ENCODE data around the gene GRAMD1B.

The GRAMD1B gene

DNA sequence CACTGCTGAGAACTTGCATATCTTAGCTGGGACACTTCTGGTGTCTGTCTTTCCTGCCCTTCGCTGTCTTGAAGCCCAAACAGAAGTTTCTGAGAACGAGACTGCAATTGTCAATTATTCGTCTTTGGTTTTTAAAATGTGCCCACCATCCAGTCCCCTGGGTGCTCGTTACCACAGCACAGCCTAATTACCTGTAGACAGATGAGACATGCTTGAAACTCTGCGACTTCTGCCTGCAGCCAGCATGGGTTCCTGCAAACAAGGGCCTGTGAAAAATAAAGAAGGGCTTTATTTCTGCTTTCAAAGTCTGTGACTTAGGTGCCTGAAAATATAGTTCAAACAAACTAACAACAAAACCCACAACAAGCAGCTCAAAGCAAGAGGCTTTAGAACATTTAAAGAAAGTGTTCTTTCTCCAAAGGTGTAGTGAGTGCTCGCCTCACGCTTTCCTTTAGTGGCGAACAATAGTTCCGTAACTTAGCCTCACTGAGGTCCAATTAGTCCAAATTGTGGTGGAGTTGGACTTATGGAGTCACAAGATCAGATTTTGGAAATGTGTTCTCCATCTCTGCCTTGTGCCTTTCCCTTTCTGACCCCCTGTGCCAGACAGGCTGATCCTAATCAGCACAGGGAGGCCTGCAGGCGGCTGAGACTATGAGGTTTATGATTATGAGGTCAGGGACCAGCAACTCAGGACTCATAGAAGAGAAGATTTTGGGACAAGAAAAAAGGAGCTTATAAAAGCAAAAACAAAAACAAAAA is 20.4 kb upstream of the GRAMD1B start:
- DNase-seq: no peak

DNA sequence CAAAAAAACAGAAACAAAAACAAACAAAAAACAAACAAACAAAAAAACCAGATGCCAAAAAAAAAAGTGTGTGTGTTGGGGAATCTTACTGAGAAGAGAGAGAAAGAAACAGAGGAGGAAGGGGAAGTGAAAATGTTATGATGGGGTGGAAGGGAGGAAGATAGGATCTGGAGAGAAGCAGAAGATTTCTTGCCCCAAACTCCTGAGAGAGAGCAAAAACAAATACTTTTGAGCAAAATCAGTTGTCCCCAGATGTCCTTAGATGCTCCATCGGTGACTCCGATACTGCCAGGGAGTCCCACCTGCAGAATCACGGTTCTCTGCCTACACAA is 19.9 kb upstream of the GRAMD1B start:
- no peak for DNase-seq

DNA sequence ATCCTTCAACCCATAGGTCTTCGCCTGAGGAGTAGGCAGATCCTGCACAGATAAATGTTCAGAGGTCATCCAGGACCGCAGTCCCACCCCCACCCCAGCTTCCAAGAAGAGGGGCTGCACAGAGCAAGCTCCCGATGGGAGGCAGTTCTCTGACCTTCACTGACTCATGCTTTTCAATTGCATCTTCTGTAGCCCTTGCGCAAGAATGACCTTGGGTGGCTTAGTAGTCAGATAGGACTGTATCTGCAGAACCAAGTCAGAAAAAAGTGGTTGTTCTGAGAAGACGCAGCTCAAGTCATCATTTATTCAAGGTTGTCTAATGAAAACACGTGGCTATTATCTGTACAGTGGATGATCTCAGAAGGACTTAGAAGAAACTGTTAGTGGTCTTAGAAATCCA is 16.4 kb upstream of the GRAMD1B start:
- DNase-seq: peak; percentile 51 to 75 (median 62)

GRCh38 chr11:123416566-123416965 is 13.5 kb upstream of the GRAMD1B start:
- DNase-seq: peak in 2 of 4 experiments; percentile 32 to 60

DNA sequence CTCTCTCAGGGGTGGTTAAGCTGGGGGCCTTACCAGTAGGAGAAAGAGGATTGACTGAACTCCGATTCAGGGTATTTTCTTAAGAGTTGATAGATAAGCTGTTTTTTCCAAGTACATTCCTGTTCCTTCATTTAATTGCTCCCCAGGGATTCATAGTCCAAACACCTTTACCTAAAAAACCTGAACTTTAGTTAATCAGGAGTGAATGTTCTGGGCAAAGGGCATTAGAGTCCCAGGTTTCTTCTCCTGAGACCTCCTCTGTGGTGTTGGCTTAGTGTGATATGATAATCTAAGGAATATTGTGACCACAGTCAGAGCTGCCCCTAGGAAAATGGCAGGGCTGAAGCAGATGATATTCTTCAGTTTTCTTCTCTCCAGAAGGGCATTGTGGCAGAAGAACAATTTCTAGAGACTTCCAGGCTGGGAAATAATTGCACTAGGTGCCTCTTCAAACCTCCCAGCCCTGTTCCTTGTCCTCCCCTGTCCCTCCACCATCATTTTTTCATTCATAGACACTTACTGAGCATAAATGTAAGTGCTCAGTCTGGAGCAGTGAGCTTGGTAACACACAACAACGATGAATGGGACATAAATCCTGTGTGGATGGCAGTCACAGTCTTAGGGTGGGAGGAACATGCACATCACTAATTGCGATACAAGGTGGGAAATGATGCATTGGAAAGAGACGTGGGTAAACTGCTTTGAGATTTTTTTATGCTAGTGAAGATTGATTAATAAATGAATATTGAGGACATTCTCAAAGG is 11.5 kb upstream of the GRAMD1B start:
- no peak for DNase-seq

- DNase-seq: no peak
These were observed 10.2 kb upstream of the GRAMD1B start for GRCh38 chr11:123419731-123420452.

DNA sequence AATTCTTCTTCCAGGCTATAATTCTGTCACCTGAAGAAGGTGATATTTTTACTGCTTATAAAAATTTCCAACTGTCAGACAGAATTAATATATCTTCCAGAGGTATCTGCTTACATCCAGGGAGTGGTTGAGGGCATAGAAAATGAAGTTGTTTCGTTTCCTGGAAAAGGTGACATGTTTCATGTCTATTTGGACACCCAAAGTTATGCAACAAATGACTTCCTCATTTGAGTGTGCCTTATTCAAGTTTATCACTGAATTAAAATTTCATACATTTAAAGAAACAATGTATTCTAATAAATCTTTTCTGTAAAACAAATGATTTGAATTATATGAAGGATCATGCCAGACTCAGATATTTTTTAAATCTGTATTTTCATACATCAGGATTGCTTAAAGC is 8.5 kb upstream of the GRAMD1B start:
- DNase-seq: peak; percentile 48 to 84 (median 68)

DNA sequence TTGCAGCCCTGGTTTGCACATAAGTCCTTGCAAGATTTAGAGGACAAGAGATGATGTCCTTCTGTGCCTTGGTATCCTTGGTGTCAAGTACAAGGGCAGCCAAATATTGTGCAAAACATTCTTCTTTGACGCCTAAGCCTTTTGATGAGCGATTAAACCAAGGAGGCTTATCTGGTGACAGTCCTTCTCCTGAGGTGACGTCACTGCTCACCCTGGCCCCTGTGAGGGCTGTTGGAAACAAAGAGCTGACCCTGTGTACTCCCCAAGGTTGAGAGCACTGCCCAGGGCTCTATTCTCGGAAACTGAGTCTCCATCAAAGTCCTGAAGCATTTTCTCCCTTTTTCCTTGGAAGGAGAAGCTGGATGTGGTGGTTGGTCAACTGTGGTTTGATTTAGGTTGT is 4.7 kb upstream of the GRAMD1B start:
- no peak for DNase-seq

GRCh38 chr11:123426789-123427188 is 3.3 kb upstream of the GRAMD1B start:
- no peak for DNase-seq

GRCh38 chr11:123427405-123427804 is 2.7 kb upstream of the GRAMD1B start:
- DNase-seq: no peak

- no peak for DNase-seq
These were observed 1.9 kb upstream of the GRAMD1B start for GRCh38 chr11:123428116-123428715.

- DNase-seq: no peak
These were observed 733 bp upstream of the GRAMD1B start for GRCh38 chr11:123429336-123429735.

- peak; percentile 73 to 89 (median 85) for DNase-seq
These were observed 840 bp downstream of the GRAMD1B start for GRCh38 chr11:123430721-123431497.

DNA sequence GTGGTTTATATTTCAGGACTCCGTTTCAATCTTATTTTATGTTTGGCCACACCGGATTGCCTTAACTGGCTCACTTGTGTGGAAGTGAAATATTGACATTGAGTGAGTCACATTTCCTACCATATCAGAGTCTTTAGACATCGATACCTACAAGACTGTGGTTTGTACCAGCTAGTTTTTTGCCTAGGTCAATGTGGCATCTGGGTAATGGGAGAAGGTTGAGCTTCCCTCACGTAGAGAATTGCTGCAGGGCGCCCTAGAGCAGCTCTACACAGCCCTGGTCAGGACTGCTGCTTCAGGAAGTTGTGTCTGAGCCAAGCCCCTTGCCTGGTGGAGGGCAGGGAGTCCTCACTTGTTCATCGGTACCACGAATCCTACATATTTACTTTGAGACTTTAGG is 1.6 kb downstream of the GRAMD1B start:
- DNase-seq: no peak

- DNase-seq: no peak
These were observed 4.2 kb downstream of the GRAMD1B start for GRCh38 chr11:123434262-123434661.

- peak in 3 of 4 experiments; percentile 25 to 54 (median 48) for DNase-seq
These were observed 4.8 kb downstream of the GRAMD1B start for GRCh38 chr11:123434911-123435310.

DNA sequence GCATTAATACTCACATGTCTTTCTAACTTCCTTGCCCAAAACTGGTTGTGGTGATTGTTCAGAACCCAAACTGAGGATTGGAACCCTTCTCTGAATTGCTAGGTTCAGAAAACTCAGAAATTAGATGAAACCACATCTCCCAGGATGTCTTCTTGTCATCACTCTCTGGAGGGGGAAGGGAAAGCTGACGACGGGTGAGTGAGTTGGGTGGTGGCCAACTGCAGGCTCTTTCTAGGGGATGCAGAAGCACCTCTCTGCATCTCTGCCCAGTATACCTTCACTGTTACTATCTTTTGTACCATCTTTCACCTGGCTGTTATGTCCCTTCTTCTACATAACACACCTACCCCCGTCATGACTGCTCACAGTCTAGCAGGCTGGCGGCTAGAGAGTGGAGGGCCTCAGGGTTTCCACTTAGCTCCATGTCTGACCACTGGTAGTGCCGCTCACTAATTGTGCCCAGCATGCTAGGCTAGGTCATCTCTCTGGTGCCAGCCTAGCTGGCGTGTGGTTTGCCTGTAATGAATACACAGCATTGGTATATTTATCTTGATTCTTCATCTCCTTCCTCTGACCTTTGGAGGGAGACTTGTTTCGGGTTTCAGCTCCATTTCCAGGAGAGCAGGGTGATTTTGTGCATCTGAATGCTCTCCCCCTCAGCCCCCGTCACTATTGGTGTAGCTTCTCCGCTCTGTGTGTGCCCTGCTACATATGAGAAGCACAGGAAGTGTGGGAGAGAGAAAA is 7.3 kb downstream of the GRAMD1B start:
- no peak for DNase-seq

- DNase-seq: no peak
These were observed 8.1 kb downstream of the GRAMD1B start for GRCh38 chr11:123438131-123438627.

DNA sequence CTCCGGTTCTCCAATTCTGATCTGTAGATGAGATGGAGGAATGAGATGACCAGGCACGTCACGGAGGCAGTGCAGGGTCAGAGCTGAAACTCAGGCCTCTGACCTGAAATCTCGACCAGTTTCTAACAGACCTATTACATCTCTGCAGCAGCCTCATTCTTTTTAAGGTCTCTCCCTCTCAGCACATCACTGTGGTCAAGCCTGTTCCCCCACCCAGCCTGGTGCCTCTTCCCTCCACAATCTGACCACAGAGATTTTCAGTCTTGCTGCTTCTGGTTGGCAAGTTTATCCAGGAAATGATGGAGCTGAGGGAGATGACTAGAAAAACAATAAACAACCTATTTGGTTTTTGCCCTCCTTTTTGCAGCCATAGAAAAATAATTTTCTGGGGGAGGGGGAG is 9.5 kb downstream of the GRAMD1B start:
- no peak for DNase-seq

GRCh38 chr11:123441161-123441560 is 11.1 kb downstream of the GRAMD1B start:
- DNase-seq: no peak
